ENCODE data around the gene PIGK. TPM values are rescaled to one million over a fixed set of nuclear protein-coding genes. Genes with fewer than 3 reads are reported as not detected.
A peak's percentile ranks its signal among the peaks of the same experiment; 100 is the strongest.

The PIGK gene
- total and polyA plus RNA-seq, 8 donors = 24.7 to 38.1 (median 31.6) TPM

- Histone ChIP-seq H3K4me1 (no peaks in the 10 kb centered on the region), H3K27ac (no peak overlapping the region), H3K4me3 (no peak overlapping the region), H3K36me3 (no peaks in the 10 kb centered on the region), H3K9me3 (no peaks in the 10 kb centered on the region), H3K27me3 (no peaks in the 10 kb centered on the region)
- intact Hi-C loops (cut with DNase I) = no loop called here
- TF ChIP-seq CTCF (IDR thresholded peaks at IDR 0.05) = no peak
- DNase-seq (peak in 1 of 4 donors; percentile 10), ATAC-seq (no peak)
These were observed 75.6 kb downstream of the PIGK start for GRCh38 chr1:77143529-77144121.

GRCh38 chr1:77139389-77139788 is 79.8 kb downstream of the PIGK start:
- no peak overlapping the region for H3K27ac ChIP-seq
- DNase-seq (no peak), ATAC-seq (no peak)
- TF ChIP-seq CTCF (IDR thresholded peaks at IDR 0.05) = no peak
- H3K27me3 ChIP-seq = no peaks in the 10 kb centered on the region
- no peaks in the 10 kb centered on the region for H3K9me3 ChIP-seq
- intact Hi-C loops (cut with DNase I) = no loop called here
- no peaks in the 10 kb centered on the region for H3K36me3 ChIP-seq
- H3K4me3 ChIP-seq = no peak overlapping the region
- no peaks in the 10 kb centered on the region for H3K4me1 ChIP-seq

- no peak overlapping the region for H3K27ac ChIP-seq
- no peak for TF ChIP-seq CTCF (IDR thresholded peaks at IDR 0.05)
- no peaks in the 10 kb centered on the region for H3K4me1 ChIP-seq
- H3K9me3 ChIP-seq = no peaks in the 10 kb centered on the region
- H3K27me3 ChIP-seq = no peaks in the 10 kb centered on the region
- no peak overlapping the region for H3K4me3 ChIP-seq
- intact Hi-C loops (cut with DNase I) = no loop called here
- no peak for DNase-seq
- H3K36me3 ChIP-seq = no peaks in the 10 kb centered on the region
- no peak for ATAC-seq
These were observed 84.9 kb downstream of the PIGK start for GRCh38 chr1:77134359-77134758.

GRCh38 chr1:77133731-77134358 is 85.4 kb downstream of the PIGK start:
- Histone ChIP-seq H3K4me1 (no peaks in the 10 kb centered on the region), H3K27me3 (no peaks in the 10 kb centered on the region), H3K9me3 (no peaks in the 10 kb centered on the region), H3K27ac (no peak overlapping the region), H3K36me3 (no peaks in the 10 kb centered on the region), H3K4me3 (no peak overlapping the region)
- no peak for ATAC-seq
- no peak for DNase-seq
- no peak for TF ChIP-seq CTCF (IDR thresholded peaks at IDR 0.05)
- intact Hi-C loops (cut with DNase I) = no loop called here

GRCh38 chr1:77126307-77126706 is 92.9 kb downstream of the PIGK start:
- intact Hi-C loops (cut with DNase I) = loop anchor here in 1 of 2 donors (10.0 kb wide), 1 partner anchor 792 kb away; no protein-coding TSS in a partner anchor
- no peak overlapping the region for H3K4me3 ChIP-seq
- H3K36me3 ChIP-seq = no peaks in the 10 kb centered on the region
- ATAC-seq (peak; percentile 93), DNase-seq (peak in 2 of 4 donors; percentile 39 to 68)
- TF ChIP-seq CTCF (IDR thresholded peaks at IDR 0.05) = peak; percentile 19 to 40
- no peaks in the 10 kb centered on the region for H3K4me1 ChIP-seq
- no peak overlapping the region for H3K27ac ChIP-seq
- H3K9me3 ChIP-seq = no peaks in the 10 kb centered on the region
- no peaks in the 10 kb centered on the region for H3K27me3 ChIP-seq

Data from left lung (tissue), 10 donors.